Gastroesophageal sphincter (tissue), 4 donors: ENCODE results near the gene EMX1. TPM values are rescaled to one million over a fixed set of nuclear protein-coding genes. Genes with fewer than 3 reads are reported as not detected.

Experiments
- ATAC-seq: fragments of 150-250 bp; one replicate; pipeline ENCODE4 v1.9.1; 2016; ENCODE audit warnings: mild to moderate bottlenecking, moderate library complexity
- H3K27ac ChIP-seq, 4 donors: fragments of 200-600 bp; sonication (generic) in 3 of 4; 1 replicate in 3 of 4; 2 replicates in 1 of 4; pipeline ENCODE4 v1.5.1; 2016 to 2019
- H3K27me3 ChIP-seq: fragments of 200-600 bp; sonication (generic); one replicate; pipeline ENCODE4 v1.5.1; 2019
- H3K36me3 ChIP-seq, 2 donors: fragments of 200-600 bp; sonication (generic); one replicate each; pipeline ENCODE4 v1.5.1; 2019; ENCODE audit warnings: control low read depth in 1 of 2
- H3K4me1 ChIP-seq, 3 donors: fragments of 200-600 bp; sonication (generic); 1 replicate in 2 of 3; 2 replicates in 1 of 3; pipeline ENCODE4 v1.5.1; 2016 to 2019; ENCODE audit warnings: control low read depth in 2 of 3
- H3K4me3 ChIP-seq, 2 donors: fragments of 200-600 bp; sonication (generic); one replicate each; pipeline ENCODE4 v1.5.1; 2019; ENCODE audit warnings: mild to moderate bottlenecking in 1 of 2, moderate library complexity in 1 of 2
- H3K9me3 ChIP-seq, 3 donors: fragments of 200-600 bp; sonication (generic); one replicate each; pipeline ENCODE4 v1.5.1; 2017 to 2019; ENCODE audit warnings: control low read depth in 2 of 3
- EP300 ChIP-seq: sonication (generic); formaldehyde crosslinking; IDR thresholded peaks from one replicate; pipeline ENCODE4 v1.6.1; 2017; ENCODE audit warnings: antibody characterized with exemption, mild to moderate bottlenecking
- POLR2A ChIP-seq, 2 donors: fragments of 450-650 bp; IDR thresholded peaks; one replicate each; pipeline ENCODE4 v1.6.1; 2017; ENCODE audit warnings: antibody characterized with exemption in 2 of 2, mild to moderate bottlenecking in 2 of 2, moderate library complexity in 1 of 2
- POLR2AphosphoS5 ChIP-seq: sonication (generic); formaldehyde crosslinking; IDR thresholded peaks from one replicate; pipeline ENCODE4 v1.6.1; 2017; ENCODE audit warnings: antibody characterized with exemption
- WGBS, 2 donors: methylation state at CpG; one replicate each; pipeline ENCODE4 v1.1.5; 2018; ENCODE audit warnings: low coverage in 1 of 2; 5-methylcytosine and 5-hydroxymethylcytosine counted together
- total RNA-seq, 4 donors: library from RNA; depleted of rRNA; stranded (reverse); fragments of >200 nt; gene quantifications; one replicate each; pipeline ENCODE4 v1.1.0, GENCODE V29; 2016
- TF ChIP-seq, protein P1 (sequence below), 4 experiments: fragments of 200-600 bp in 2 of 4; fragments of 450-650 bp in 2 of 4; sonication (generic) in 1 of 4; IDR thresholded peaks; one replicate each; pipeline ENCODE4 v1.5.1; 2017 to 2019; ENCODE audit warnings: antibody characterized with exemption in 4 of 4, mild to moderate bottlenecking in 2 of 4, moderate library complexity in 2 of 4

EMX1 gene
- total RNA-seq, 4 donors from 2014 or later, result 0.15 TPM; not detected in 3

DNA sequence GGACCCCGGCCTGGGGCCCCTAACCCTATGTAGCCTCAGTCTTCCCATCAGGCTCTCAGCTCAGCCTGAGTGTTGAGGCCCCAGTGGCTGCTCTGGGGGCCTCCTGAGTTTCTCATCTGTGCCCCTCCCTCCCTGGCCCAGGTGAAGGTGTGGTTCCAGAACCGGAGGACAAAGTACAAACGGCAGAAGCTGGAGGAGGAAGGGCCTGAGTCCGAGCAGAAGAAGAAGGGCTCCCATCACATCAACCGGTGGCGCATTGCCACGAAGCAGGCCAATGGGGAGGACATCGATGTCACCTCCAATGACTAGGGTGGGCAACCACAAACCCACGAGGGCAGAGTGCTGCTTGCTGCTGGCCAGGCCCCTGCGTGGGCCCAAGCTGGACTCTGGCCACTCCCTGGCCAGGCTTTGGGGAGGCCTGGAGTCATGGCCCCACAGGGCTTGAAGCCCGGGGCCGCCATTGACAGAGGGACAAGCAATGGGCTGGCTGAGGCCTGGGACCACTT is 16.4 kb downstream of the EMX1 start:
- Histone ChIP-seq H3K4me3 (no peak overlapping the region), H3K36me3 (no peaks in the 10 kb centered on the region), H3K27me3 (peaks cover 61% of the 10 kb centered on the region), H3K4me1 (peaks cover 0 to 12% (median 0%) of the 10 kb centered on the region in 3 donors), H3K27ac (no peak overlapping the region), H3K9me3 (no peaks in the 10 kb centered on the region)
- WGBS, 2 donors, result 88% methylated on average over 3 of the region's 12 CpGs; no CpG with 5 or more reads in 1 of the 2 donors
- ATAC-seq, result no peak
- TF ChIP-seq, protein P1, sequence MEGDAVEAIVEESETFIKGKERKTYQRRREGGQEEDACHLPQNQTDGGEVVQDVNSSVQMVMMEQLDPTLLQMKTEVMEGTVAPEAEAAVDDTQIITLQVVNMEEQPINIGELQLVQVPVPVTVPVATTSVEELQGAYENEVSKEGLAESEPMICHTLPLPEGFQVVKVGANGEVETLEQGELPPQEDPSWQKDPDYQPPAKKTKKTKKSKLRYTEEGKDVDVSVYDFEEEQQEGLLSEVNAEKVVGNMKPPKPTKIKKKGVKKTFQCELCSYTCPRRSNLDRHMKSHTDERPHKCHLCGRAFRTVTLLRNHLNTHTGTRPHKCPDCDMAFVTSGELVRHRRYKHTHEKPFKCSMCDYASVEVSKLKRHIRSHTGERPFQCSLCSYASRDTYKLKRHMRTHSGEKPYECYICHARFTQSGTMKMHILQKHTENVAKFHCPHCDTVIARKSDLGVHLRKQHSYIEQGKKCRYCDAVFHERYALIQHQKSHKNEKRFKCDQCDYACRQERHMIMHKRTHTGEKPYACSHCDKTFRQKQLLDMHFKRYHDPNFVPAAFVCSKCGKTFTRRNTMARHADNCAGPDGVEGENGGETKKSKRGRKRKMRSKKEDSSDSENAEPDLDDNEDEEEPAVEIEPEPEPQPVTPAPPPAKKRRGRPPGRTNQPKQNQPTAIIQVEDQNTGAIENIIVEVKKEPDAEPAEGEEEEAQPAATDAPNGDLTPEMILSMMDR (IDR thresholded peaks at IDR 0.05), result no peak
- TF ChIP-seq POLR2AphosphoS5 (no peak), POLR2A (IDR thresholded peaks at IDR 0.05) (no peak), EP300 (no peak)

DNA sequence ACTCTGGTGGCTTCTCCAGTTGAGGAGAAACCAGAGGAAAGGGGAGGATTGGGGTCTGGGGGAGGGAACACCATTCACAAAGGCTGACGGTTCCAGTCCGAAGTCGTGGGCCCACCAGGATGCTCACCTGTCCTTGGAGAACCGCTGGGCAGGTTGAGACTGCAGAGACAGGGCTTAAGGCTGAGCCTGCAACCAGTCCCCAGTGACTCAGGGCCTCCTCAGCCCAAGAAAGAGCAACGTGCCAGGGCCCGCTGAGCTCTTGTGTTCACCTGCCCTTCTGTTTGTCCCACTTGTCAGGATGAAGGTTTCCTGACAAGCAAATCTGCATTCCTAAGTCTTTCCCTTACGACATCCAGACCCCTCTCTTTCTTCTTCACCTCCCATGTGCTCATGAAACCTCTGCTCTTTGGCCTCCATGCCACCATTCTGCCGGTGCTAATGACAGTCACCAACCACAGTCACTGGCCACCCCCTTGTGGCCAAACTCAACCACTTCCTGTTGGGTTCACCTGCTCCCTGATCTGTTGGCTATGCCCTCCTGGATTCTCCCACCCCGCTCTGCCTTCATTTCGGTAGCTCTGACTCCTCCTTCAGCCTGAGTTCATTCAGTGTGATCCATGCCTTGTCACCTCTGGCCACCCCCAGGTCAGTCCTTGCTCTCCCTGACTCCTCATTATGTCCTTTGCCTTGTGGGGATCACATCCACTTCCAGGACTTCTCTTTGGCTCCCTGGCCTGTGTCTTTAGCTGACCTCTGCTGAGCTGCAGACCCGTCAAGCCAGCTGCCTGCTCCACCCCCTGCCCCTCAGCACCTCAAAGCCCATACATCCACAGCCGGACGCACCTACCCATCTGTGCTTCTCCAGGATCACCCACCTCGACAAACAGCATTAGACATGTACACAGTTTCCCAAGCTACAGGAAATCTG is 17.6 kb downstream of the EMX1 start:
- 71 to 80% methylated on average over 2 to 9 of the region's 14 CpGs for WGBS, 2 donors
- Histone ChIP-seq H3K27me3 (peaks cover 48% of the 10 kb centered on the region), H3K9me3 (no peaks in the 10 kb centered on the region), H3K36me3 (no peaks in the 10 kb centered on the region), H3K4me1 (peaks cover 0 to 12% (median 0%) of the 10 kb centered on the region in 3 donors), H3K4me3 (no peak overlapping the region), H3K27ac (no peak overlapping the region)
- no peak for ATAC-seq
- TF ChIP-seq, protein P1 (IDR thresholded peaks at IDR 0.05), result peak in 1 of 4 experiments; percentile 14
- TF ChIP-seq EP300, result no peak

DNA sequence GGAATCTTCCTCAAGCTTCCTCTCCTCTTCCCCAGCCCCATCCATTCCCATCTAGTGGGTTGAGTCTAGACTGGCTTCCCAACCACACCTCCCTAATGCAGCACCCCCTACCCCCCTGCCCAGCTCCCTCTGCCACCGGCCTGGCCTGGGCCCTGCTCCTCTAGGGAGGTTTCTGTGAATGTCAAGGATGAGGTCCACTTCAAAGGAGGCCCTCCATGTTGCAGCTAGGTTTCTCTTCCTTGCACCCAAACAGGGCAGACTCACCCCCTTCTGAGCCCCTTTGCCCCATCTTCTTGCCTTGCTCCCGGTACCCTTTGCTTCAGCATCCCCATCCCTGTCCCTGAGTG is 18.3 kb downstream of the EMX1 start:
- Histone ChIP-seq H3K27me3 (peaks cover 42% of the 10 kb centered on the region), H3K9me3 (no peaks in the 10 kb centered on the region), H3K4me1 (peaks cover 0 to 12% (median 0%) of the 10 kb centered on the region in 3 donors), H3K4me3 (no peak overlapping the region), H3K27ac (no peak overlapping the region), H3K36me3 (no peaks in the 10 kb centered on the region)
- WGBS, 2 donors, result 88 to 93% methylated on average over 1 to 2 of the region's 2 CpGs
- TF ChIP-seq POLR2AphosphoS5 (no peak), EP300 (no peak), POLR2A (IDR thresholded peaks at IDR 0.05) (no peak)
- TF ChIP-seq, protein P1 (IDR thresholded peaks at IDR 0.05), result no peak
- no peak for ATAC-seq

DNA sequence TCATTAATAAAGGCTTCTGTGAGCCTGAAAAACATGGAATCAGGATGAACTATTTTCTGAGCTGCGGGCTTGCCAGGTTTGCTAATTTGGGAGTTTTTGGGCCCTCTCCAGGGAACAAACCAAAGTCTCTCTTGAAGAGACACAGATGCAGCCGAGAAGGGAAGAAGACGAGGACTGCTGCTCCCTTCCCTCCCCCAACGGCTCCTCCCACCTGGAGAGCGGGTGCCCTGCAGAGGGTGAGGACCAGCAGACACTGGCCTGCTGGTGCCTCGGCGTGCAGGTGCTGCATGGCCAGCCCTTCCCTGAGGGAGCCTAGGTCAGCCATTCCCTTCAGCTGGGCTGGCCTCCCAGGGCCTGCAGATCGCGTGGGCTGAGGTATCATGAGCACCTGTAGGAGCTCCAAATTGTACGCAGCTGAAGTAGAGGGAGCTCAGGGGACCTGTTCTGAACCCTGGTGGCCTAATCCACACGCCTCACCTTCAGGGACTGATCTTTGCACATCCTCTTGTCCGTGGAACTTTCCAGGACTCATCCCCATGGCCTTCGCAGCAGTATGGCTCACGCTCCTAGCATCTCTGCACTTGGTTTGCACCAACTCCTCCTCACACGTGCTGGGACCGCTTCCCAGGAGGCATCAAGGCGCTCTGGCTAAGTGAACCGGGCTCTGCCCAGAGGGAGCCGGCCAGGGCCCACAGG is 19.5 kb downstream of the EMX1 start:
- no peak for ATAC-seq
- WGBS, 2 donors, result no CpG with 5 or more reads among the region's 19 CpGs
- H3K4me3 ChIP-seq, result no peak overlapping the region

More for the DNA sequence above, 19.5 kb downstream of the EMX1 start:
- no peak overlapping the region for H3K27ac ChIP-seq
- TF ChIP-seq, protein P1 (IDR thresholded peaks at IDR 0.05), result no peak
- TF ChIP-seq EP300 (no peak), POLR2AphosphoS5 (no peak), POLR2A (IDR thresholded peaks at IDR 0.05) (no peak)
- no peaks in the 10 kb centered on the region for H3K9me3 ChIP-seq
- peaks cover 0 to 2% of the 10 kb centered on the region in 2 donors for H3K36me3 ChIP-seq
- peaks cover 0 to 12% (median 0%) of the 10 kb centered on the region in 3 donors for H3K4me1 ChIP-seq
- peaks cover 30% of the 10 kb centered on the region for H3K27me3 ChIP-seq
